Heart left ventricle (tissue), 16 donors: ENCODE data around the gene SLC24A4. TPM values are rescaled to one million over a fixed set of nuclear protein-coding genes. Genes with fewer than 3 reads are reported as not detected.

ENCODE experiments used
- ATAC-seq, 4 donors: fragments of 200-7000 bp; cut with Tn5 transposase; one replicate each; pipeline ENCODE4 v1.9.1; 2020 to 2022; ENCODE audit warnings: moderate library complexity in 4 of 4, mild to moderate bottlenecking in 3 of 4, moderate number of reproducible peaks in 1 of 4
- DNase-seq, 5 donors: peaks; one replicate each; pipeline ENCODE4 v3.0.0-alpha.2; 2020
- H3K27ac ChIP-seq, 12 donors: fragments of 200-600 bp; sonication (generic) in 4 of 12; one replicate each; pipeline versions ENCODE4 v1.5.0 to v1.8.0; 2016 to 2022; ENCODE audit warnings: mild to moderate bottlenecking in 2 of 12
- H3K27me3 ChIP-seq, 9 donors: fragments of 200-600 bp; sonication (generic) in 2 of 9; one replicate each; pipeline versions ENCODE4 v1.5.1 to v1.8.0; 2016 to 2022; ENCODE audit warnings: mild to moderate bottlenecking in 3 of 9
- H3K36me3 ChIP-seq, 9 donors: fragments of 200-600 bp; sonication (generic) in 2 of 9; one replicate each; pipeline versions ENCODE4 v1.5.0 to v1.8.0; 2018 to 2022; ENCODE audit warnings: mild to moderate bottlenecking in 2 of 9
- H3K4me1 ChIP-seq, 12 donors: fragments of 200-600 bp; sonication (generic) in 4 of 12; one replicate each; pipeline versions ENCODE4 v1.5.0 to v1.8.0; 2016 to 2022; ENCODE audit warnings: mild to moderate bottlenecking in 3 of 12
- H3K4me3 ChIP-seq, 12 donors: fragments of 200-600 bp; sonication (generic) in 4 of 12; one replicate each; pipeline versions ENCODE4 v1.5.0 to v1.8.0; 2017 to 2022; ENCODE audit warnings: mild to moderate bottlenecking in 9 of 12, moderate library complexity in 4 of 12
- H3K9me3 ChIP-seq, 12 donors: fragments of 200-600 bp; sonication (generic) in 4 of 12; one replicate each; pipeline versions ENCODE4 v1.5.0 to v1.8.0; 2016 to 2022; ENCODE audit warnings: mild to moderate bottlenecking in 1 of 12
- POLR2A ChIP-seq, 2 donors: fragments of 450-650 bp; IDR thresholded peaks; one replicate each; pipeline ENCODE4 v1.6.1; 2017; ENCODE audit warnings: antibody characterized with exemption in 2 of 2, mild to moderate bottlenecking in 2 of 2, moderate library complexity in 2 of 2
- WGBS, 4 donors: extraction: QIAGEN DNeasy Blood & Tissue Kit in 2 of 4; methylation state at CpG; one replicate each; pipeline versions ENCODE4 v1.1.5 to v1.1.7; 2013 to 2018; 5-methylcytosine and 5-hydroxymethylcytosine counted together
- intact Hi-C, 10 donors: fragments of 100-400 bp; cut with DNase I; formaldehyde crosslinking; loops; one replicate each; pipeline versions ENCODE4 v1.11.1 to v1.14.2; 2022
- polyA plus RNA-seq, 2 donors: library from polyadenylated mRNA; stranded (reverse); fragments of 200-250 nt; gene quantifications; one replicate each; pipeline ENCODE4 v1.2.3, GENCODE V29; 2013
- total RNA-seq, 9 donors: library from RNA; depleted of rRNA in 2 of 9; stranded (reverse); fragments of >200 nt in 2 of 9; fragmentation: NEBNext Ultra II Directional in 3 of 9; extraction: Animal tissue kit (Norgen Biotek cat#: 25700) in 3 of 9; gene quantifications; one replicate each; pipeline versions ENCODE4 v1.1.0 to v1.2.4, GENCODE V29; 2016 to 2023
- TF ChIP-seq, protein P1 (sequence below), 12 donors: fragments of 200-600 bp; sonication (generic) in 4 of 12; IDR thresholded peaks; one replicate each; pipeline versions ENCODE4 v1.5.0 to v1.8.0; 2018 to 2022; ENCODE audit warnings: antibody characterized with exemption in 12 of 12, mild to moderate bottlenecking in 5 of 12
- donor health status: ischemic (EF 13 %, LVEDD 7.1; RV severe dilation, severe dysfunction).
- donor health status: healthy with polysubstance abuse.
- donor health status: DM: no; HTN: yes; CAD: no.
- donor health status: DM: no; HTN: no; CAD: no.
- donor health status: ischemic (EF 25% LVEDD 6.9; RV normal size, moderate dysfunction).
- donor health status: ischemic (EF 25% LVEDD 5.7; RV mildly dilated, moderate dysfunction).
- donor health status: healthy.
- donor health status: DM: yes; HTN: yes; CAD: no.
- donor health status: ischemic (EF 35%, LVEDD 5.7; RV mildly dilated, moderate dysfunction).
- donor health status: nonischemic (EF 11% LVEDD 7.7; RV severe dilation, severe dysfunction).
- donor health status: DM: yes; HTN: yes; CAD: no.
- donor health status: PGD.
- donor health status: ischemic (EF 29% LVEDD 5.4; RV normal size, mild dysfunction).
- donor health status: nonischemic (EF 23%, LVEDD 6.1; RV moderate dilation, normal function).

The SLC24A4 gene
- total and polyA plus RNA-seq, 11 donors: 0.05 to 1.6 (median 0.23) TPM

DNA sequence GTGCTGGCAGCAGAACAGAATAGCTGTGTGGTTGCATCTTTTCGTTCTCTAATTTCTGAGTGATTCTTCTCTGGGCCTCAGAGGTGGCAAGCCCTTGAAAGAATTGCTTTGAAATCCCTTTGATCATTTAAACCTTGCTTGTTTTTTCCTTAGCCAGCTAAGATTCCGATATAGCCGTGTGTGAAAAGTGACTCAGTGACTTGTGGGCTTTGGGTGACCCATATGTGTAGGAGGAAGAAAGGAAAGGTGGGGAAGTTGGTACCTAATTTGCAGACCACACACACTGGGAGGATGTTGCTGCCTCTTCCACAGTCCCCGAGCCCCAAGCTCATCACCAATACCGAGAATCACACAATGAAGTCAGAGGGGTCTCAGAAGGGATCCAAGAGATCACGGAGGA lies 18.8 kb downstream of the SLC24A4 start:
- ATAC-seq: no peak
- H3K36me3 ChIP-seq: no peaks in the 10 kb centered on the region
- WGBS, 4 donors: 84 to 96% (median 90%) methylated on average over 6 of the region's 6 CpGs
- no peak for DNase-seq
- peaks cover 0 to 14% (median 3%) of the 10 kb centered on the region in 9 donors for H3K27me3 ChIP-seq
- H3K4me1 ChIP-seq: no peaks in the 10 kb centered on the region
- no peaks in the 10 kb centered on the region for H3K9me3 ChIP-seq
- no peak overlapping the region for H3K27ac ChIP-seq
- TF ChIP-seq, protein P1, sequence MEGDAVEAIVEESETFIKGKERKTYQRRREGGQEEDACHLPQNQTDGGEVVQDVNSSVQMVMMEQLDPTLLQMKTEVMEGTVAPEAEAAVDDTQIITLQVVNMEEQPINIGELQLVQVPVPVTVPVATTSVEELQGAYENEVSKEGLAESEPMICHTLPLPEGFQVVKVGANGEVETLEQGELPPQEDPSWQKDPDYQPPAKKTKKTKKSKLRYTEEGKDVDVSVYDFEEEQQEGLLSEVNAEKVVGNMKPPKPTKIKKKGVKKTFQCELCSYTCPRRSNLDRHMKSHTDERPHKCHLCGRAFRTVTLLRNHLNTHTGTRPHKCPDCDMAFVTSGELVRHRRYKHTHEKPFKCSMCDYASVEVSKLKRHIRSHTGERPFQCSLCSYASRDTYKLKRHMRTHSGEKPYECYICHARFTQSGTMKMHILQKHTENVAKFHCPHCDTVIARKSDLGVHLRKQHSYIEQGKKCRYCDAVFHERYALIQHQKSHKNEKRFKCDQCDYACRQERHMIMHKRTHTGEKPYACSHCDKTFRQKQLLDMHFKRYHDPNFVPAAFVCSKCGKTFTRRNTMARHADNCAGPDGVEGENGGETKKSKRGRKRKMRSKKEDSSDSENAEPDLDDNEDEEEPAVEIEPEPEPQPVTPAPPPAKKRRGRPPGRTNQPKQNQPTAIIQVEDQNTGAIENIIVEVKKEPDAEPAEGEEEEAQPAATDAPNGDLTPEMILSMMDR (IDR thresholded peaks at IDR 0.05): no peak
- no peak for TF ChIP-seq POLR2A (IDR thresholded peaks at IDR 0.05)
- no peak overlapping the region for H3K4me3 ChIP-seq
- intact Hi-C loops: no loop called here

- no peak for DNase-seq
- no peaks in the 10 kb centered on the region for H3K9me3 ChIP-seq
- WGBS, 4 donors: 55 to 65% (median 59%) methylated on average over 5 of the region's 5 CpGs
- H3K27ac ChIP-seq: no peak overlapping the region
- no peak for TF ChIP-seq POLR2A (IDR thresholded peaks at IDR 0.05)
- TF ChIP-seq, protein P1 (IDR thresholded peaks at IDR 0.05): no peak
- ATAC-seq: no peak
- intact Hi-C loops: no loop called here
- no peak overlapping the region for H3K4me3 ChIP-seq
- H3K36me3 ChIP-seq: no peaks in the 10 kb centered on the region
- no peaks in the 10 kb centered on the region for H3K4me1 ChIP-seq
- peaks cover 0 to 13% (median 0%) of the 10 kb centered on the region in 9 donors for H3K27me3 ChIP-seq
Measured at GRCh38 chr14:92348154-92348553, 25.2 kb downstream of the SLC24A4 start.

DNA sequence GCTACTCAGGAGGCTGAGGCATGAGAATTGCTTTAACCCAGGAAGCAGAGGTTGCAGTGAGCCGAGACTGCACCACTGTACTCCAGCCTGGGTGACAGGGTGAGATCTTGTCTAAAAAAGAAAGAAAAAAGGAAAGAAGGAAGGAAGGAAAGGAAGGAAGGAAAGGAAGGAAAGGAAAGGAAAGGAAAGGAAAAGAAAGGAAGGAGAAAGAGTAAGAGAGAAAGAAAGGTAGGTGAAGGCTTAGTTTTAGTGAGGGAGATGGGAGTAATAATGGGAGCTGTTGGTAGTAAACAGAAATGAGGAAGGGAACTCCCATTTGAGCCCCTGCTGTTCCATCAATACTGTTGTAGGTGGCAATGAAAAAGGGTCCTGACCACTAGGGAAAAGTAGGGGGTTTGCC lies 28.8 kb downstream of the SLC24A4 start:
- intact Hi-C loops: no loop called here
- no peak overlapping the region for H3K4me3 ChIP-seq
- DNase-seq (no peak), ATAC-seq (no peak)
- no peak overlapping the region for H3K27ac ChIP-seq
- H3K4me1 ChIP-seq: no peaks in the 10 kb centered on the region
- no peaks in the 10 kb centered on the region for H3K36me3 ChIP-seq
- no peaks in the 10 kb centered on the region for H3K9me3 ChIP-seq
- 65 to 89% (median 83%) methylated on average over 1 of the region's 1 CpG for WGBS, 4 donors
- TF ChIP-seq POLR2A (IDR thresholded peaks at IDR 0.05): no peak
- peaks cover 0 to 17% (median 0%) of the 10 kb centered on the region in 9 donors for H3K27me3 ChIP-seq

DNA sequence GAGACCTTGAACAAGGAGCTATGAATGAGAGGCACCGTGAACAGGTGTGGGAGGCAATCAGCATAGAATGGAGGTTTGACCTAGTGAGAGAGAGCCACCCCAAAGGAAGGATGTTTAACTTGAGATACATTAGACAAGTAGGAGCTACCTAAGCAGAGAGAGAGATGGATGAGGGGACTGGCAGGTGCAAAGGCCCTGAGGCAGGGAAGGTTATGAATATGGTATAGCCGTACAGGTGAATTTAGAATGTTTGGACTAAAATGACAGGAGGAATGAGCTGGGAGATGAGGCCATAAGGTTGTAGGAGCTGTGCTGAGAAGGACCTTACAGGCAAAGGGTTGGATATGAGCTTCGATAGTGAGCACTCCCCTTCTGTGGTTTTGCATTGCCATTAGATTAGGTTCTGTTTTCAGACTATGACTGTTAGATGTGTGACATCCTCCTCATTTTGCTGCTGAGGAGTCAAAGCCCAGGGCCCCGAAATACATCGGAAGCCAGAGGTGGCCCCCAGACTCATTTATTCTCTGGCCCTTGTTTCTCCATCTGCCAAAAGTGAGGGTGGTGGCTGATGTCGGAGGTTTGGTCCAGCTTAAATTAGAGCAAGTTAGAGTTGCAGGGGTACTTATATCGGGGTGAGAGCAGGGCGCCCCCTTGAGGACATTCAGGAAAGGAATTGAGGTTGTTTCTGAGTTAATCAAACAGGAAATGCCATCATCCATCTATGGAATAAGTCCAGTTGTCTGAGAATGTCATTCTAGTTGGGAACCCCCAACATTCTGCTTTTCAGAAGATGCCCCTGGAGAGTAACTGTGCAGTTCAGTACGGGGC lies 29.4 kb downstream of the SLC24A4 start:
- Histone ChIP-seq H3K27ac (no peak overlapping the region), H3K9me3 (no peaks in the 10 kb centered on the region), H3K4me3 (no peak overlapping the region), H3K4me1 (no peaks in the 10 kb centered on the region), H3K27me3 (peaks cover 0 to 17% (median 2%) of the 10 kb centered on the region in 9 donors), H3K36me3 (no peaks in the 10 kb centered on the region)
- no peak for DNase-seq
- 42 to 49% (median 45%) methylated on average over 9 of the region's 9 CpGs for WGBS, 4 donors
- TF ChIP-seq, protein P1 (IDR thresholded peaks at IDR 0.05): peak in 6 of 12 donors; percentile 6 to 44 (median 18)
- TF ChIP-seq POLR2A (IDR thresholded peaks at IDR 0.05): no peak
- intact Hi-C loops: no loop called here
- no peak for ATAC-seq
